Erythroblast (primary cell): Measurements from ENCODE around the gene RPGRIP1L.
A peak's percentile ranks its signal among the peaks of the same experiment; 100 is the strongest.

Experiments used
- DNase-seq, 2 experiments: peaks; one replicate each; lab custom pipeline; 2025; lab: John Stamatoyannopoulos, UW
- GATA1 ChIP-seq: IDR thresholded peaks from 2 replicates; pipeline ENCODE4 v1.6.1; 2011; ENCODE audit warnings: low read depth, mild to moderate bottlenecking, control low read depth, low read length, moderate library complexity
- POLR2A ChIP-seq: IDR thresholded peaks from 2 replicates; pipeline ENCODE4 v1.6.1; 2011; ENCODE audit warnings: mild to moderate bottlenecking, low read length

RPGRIP1L gene

GRCh38 chr16:53559270-53559951, 144.2 kb downstream of the RPGRIP1L start:
- TF ChIP-seq GATA1 (no peak), POLR2A (no peak)
- DNase-seq: no peak

GRCh38 chr16:53558710-53559109, 144.9 kb downstream of the RPGRIP1L start:
- TF ChIP-seq GATA1 (no peak), POLR2A (no peak)

GRCh38 chr16:53556521-53556920, 147.1 kb downstream of the RPGRIP1L start:
- DNase-seq: no peak
- TF ChIP-seq GATA1: no peak
- TF ChIP-seq POLR2A: no peak

More at GRCh38 chr16:53558710-53559109, 144.9 kb downstream of the RPGRIP1L start:
- no peak for DNase-seq

- DNase-seq: peak; percentile 32 to 48
- no peak for TF ChIP-seq POLR2A
- TF ChIP-seq GATA1: no peak
Measured at GRCh38 chr16:53549970-53550690, 153.5 kb downstream of the RPGRIP1L start.
